ENCODE results near the gene MDFI.
A peak's percentile ranks its signal among the peaks of the same experiment; 100 is the strongest.

The MDFI gene

GRCh38 chr6:41697861-41698781, 59.9 kb downstream of the MDFI start:
- Histone ChIP-seq H3K9me3 (ENCODE audit: low read length) (no peaks in the 10 kb centered on the region), H3K4me1 (ENCODE audit: insufficient read depth, low read length, severe bottlenecking) (peaks cover 12% of the 10 kb centered on the region), H3K27ac (ENCODE audit: low read depth, low read length, poor library complexity, severe bottlenecking) (no peak overlapping the region), H3K4me2 (ENCODE audit: low read length) (no peak overlapping the region), H3K4me3 (ENCODE audit: low read depth, low read length, poor library complexity, severe bottlenecking) (no peak overlapping the region), H3K36me3 (ENCODE audit: insufficient read depth, low read length) (no peaks in the 10 kb centered on the region), H2AFZ (ENCODE audit: low read length) (no peak overlapping the region), H4K20me1 (ENCODE audit: insufficient read depth, low read length) (no peaks in the 10 kb centered on the region), H3K27me3 (ENCODE audit: insufficient read depth, low read length) (no peaks in the 10 kb centered on the region), H3F3A (ENCODE audit: insufficient read depth, low read length) (no peaks in the 10 kb centered on the region), H3K9me2 (ENCODE audit: low read depth, low read length) (no peaks in the 10 kb centered on the region), H3K9ac (ENCODE audit: low read length) (no peak overlapping the region), H3K79me2 (ENCODE audit: insufficient read depth, low read length) (no peaks in the 10 kb centered on the region)
- TF ChIP-seq EZH2 (IDR thresholded peaks at IDR 0.05; ENCODE audit: borderline replicate concordance, low read length) (no peak), CTCF (IDR thresholded peaks at IDR 0.05; ENCODE audit: low read length) (no peak)

- H3K27me3 ChIP-seq (ENCODE audit: insufficient read depth, low read length) = no peaks in the 10 kb centered on the region
- H3F3A ChIP-seq (ENCODE audit: insufficient read depth, low read length) = no peaks in the 10 kb centered on the region
- no peak overlapping the region for H3K4me2 ChIP-seq (ENCODE audit: low read length)
- no peak overlapping the region for H2AFZ ChIP-seq (ENCODE audit: low read length)
- no peak overlapping the region for H3K4me3 ChIP-seq (ENCODE audit: low read depth, low read length, poor library complexity, severe bottlenecking)
- H3K27ac ChIP-seq (ENCODE audit: low read depth, low read length, poor library complexity, severe bottlenecking) = no peak overlapping the region
- no peaks in the 10 kb centered on the region for H4K20me1 ChIP-seq (ENCODE audit: insufficient read depth, low read length)
- no peaks in the 10 kb centered on the region for H3K9me2 ChIP-seq (ENCODE audit: low read depth, low read length)
- no peak overlapping the region for H3K9ac ChIP-seq (ENCODE audit: low read length)
- no peaks in the 10 kb centered on the region for H3K79me2 ChIP-seq (ENCODE audit: insufficient read depth, low read length)
- H3K9me3 ChIP-seq (ENCODE audit: low read length) = no peaks in the 10 kb centered on the region
- no peaks in the 10 kb centered on the region for H3K36me3 ChIP-seq (ENCODE audit: insufficient read depth, low read length)
- no peak for TF ChIP-seq EZH2 (IDR thresholded peaks at IDR 0.05; ENCODE audit: borderline replicate concordance, low read length)
- H3K4me1 ChIP-seq (ENCODE audit: insufficient read depth, low read length, severe bottlenecking) = peaks cover 12% of the 10 kb centered on the region
Measured at GRCh38 chr6:41699063-41699462, 60.8 kb downstream of the MDFI start.

GRCh38 chr6:41700463-41701347, 62.4 kb downstream of the MDFI start:
- TF ChIP-seq CTCF (IDR thresholded peaks at IDR 0.05; ENCODE audit: low read length) (no peak), EZH2 (IDR thresholded peaks at IDR 0.05; ENCODE audit: borderline replicate concordance, low read length) (no peak)
- H3K4me2 ChIP-seq (ENCODE audit: low read length) = peak overlapping the region; percentile 45; the same call in 1 of the 2 replicates
- H3K9me2 ChIP-seq (ENCODE audit: low read depth, low read length) = no peaks in the 10 kb centered on the region
- H3K36me3 ChIP-seq (ENCODE audit: insufficient read depth, low read length) = no peaks in the 10 kb centered on the region
- no peak overlapping the region for H3K4me3 ChIP-seq (ENCODE audit: low read depth, low read length, poor library complexity, severe bottlenecking)
- H3K27me3 ChIP-seq (ENCODE audit: insufficient read depth, low read length) = no peaks in the 10 kb centered on the region
- H3K27ac ChIP-seq (ENCODE audit: low read depth, low read length, poor library complexity, severe bottlenecking) = peak overlapping the region; percentile 58
- no peaks in the 10 kb centered on the region for H4K20me1 ChIP-seq (ENCODE audit: insufficient read depth, low read length)
- no peak overlapping the region; the same call in 1 of the 2 replicates for H3K9ac ChIP-seq (ENCODE audit: low read length)
- no peaks in the 10 kb centered on the region for H3K79me2 ChIP-seq (ENCODE audit: insufficient read depth, low read length)
- no peaks in the 10 kb centered on the region for H3F3A ChIP-seq (ENCODE audit: insufficient read depth, low read length)
- no peaks in the 10 kb centered on the region for H3K9me3 ChIP-seq (ENCODE audit: low read length)
- peaks cover 29% of the 10 kb centered on the region for H3K4me1 ChIP-seq (ENCODE audit: insufficient read depth, low read length, severe bottlenecking)
- H2AFZ ChIP-seq (ENCODE audit: low read length) = no peak overlapping the region

Measured in OCI-LY1 (cell line).